ENCODE measurements around the gene LYVE1.

LYVE1 gene

DNA sequence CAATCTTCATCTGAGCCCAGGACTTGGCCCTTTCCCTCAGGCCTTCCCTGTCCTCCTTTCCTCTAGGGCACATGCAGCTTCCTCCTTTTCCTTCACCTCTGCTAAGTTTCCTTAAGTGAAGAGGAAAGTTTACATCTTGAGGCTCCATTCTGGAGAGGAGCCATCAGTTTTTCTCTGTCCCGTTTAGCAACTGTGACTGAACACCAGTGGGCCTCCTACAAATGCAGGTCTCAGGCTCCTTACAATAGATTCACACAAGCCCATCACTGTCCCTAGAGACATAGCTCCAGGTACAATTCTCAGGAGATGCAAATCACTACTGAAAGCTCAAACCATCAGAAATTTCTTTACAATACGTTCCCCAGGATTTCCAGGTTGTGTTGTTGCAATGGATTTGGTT is 23.3 kb upstream of the LYVE1 start:
- DNase-seq: no peak

- no peak for DNase-seq
Measured at GRCh38 chr11:10590218-10590915, 21.9 kb upstream of the LYVE1 start.

GRCh38 chr11:10588904-10589303 is 20.4 kb upstream of the LYVE1 start:
- no peak for DNase-seq

- no peak for DNase-seq
Measured at GRCh38 chr11:10587995-10588394, 19.5 kb upstream of the LYVE1 start.

- no peak for DNase-seq
Measured at GRCh38 chr11:10587388-10587787, 18.9 kb upstream of the LYVE1 start.

DNA sequence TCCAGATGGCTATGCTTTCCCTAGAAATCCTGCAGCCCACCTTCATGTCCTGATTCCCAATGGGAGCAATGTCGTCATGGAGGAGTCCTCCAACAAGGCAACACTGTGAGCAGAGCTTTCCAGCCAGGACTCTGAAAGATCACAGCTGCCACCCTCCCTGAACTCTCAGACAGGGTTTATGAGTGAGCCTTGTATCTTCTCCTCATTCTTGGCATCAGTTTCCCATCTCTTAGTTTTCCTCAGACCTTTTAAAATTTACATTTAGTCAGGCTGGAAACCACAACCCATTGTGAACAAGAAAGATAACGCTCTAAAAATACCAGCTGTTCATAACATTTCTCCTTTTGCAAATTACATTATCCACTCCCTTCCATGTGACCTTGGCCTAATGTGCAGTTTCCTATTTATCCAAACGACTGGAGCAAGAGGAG is 15.6 kb upstream of the LYVE1 start:
- DNase-seq: no peak

DNA sequence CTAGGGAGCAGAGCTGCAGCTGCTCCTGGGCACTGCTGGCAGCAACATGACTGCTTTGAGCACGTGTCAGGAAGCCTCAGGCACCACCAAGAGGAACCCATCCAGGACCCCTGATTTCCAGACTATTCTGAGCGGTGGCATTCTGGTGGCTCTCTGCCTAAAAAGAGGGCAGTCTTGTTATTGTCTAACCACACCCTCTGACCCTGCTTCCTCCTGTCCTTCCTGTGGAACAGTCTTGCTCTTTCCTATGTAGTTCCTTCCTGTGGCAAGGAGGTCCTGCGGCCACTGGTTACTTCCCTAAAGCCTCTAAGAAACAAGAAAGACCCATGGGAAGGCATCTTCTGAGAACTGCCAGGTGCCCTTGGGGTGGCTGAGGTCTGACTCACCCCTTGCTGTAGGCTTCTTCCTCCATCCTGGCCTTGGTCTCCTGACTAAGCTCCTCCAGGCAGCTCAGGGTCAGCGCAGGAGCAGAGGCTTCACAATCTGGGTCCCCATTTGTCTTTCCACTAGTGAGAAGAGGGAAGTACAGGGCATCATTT is 13.1 kb upstream of the LYVE1 start:
- no peak for DNase-seq

DNA sequence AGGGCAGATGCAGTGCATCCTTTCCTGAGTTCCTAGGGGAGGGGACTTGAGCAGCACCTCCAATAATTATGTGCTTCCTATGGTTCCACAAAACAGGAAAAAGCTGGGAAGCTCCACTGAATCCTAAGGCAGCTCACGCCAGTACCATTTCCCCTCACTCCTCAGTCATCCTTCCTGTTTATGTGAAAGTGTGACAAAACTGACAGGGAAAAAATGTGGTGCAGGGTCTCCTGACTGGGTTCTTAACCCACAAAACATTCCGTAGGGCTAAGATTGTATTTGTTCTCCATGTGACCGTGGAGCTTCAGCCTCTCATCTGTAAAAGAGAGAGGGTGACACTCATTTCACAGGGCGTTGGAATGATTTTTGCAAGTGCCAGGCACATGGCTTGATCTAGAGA is 12.2 kb upstream of the LYVE1 start:
- no peak for DNase-seq

DNA sequence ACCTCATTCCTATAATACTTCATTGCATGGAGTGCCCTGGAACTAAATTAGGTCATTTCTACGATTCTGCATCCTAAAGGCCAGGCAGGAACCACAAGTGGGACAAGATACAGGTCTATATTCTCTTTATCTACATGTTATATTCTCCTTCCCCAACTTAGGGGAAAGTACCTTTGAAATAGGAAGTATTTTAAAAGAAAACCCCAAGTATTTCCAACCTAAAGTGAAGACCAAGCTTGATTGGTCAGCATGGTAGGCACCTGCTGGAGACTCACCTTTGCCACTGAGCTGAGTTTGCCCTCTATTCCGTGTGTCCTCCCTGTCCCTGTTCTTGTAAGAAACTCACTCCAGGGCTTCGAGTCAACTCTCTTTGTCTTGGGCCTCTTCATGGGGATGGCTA is 11.2 kb upstream of the LYVE1 start:
- no peak for DNase-seq

GRCh38 chr11:10576035-10576398 is 7.6 kb upstream of the LYVE1 start:
- DNase-seq: no peak

GRCh38 chr11:10575346-10576034 is 7.0 kb upstream of the LYVE1 start:
- no peak for DNase-seq

- DNase-seq: no peak
Measured at GRCh38 chr11:10573556-10573955, 5.1 kb upstream of the LYVE1 start.

DNA sequence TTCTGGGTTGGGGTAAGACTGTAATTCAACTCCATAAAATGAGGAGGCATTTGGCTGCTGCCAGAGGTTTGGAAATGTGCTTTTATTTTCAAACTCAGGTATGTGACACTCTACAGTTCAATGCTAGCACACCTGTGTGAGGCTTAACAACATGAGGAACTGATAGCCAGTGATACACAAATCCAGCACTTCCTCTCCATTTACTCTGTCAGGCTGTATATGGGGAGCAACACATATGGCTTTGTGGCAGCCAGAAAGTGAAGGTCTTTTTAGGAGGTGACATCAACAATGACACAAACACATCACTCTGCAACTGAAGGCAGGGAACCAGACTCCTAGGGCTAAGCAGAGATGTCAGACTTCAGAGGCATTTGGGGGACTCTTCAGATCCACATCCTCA is 4.6 kb upstream of the LYVE1 start:
- DNase-seq: no peak

- no peak for DNase-seq
Measured at GRCh38 chr11:10572533-10572932, 4.1 kb upstream of the LYVE1 start.

GRCh38 chr11:10567446-10567845 is 1.0 kb downstream of the LYVE1 start:
- no peak for DNase-seq

GRCh38 chr11:10566257-10566957 is 2.1 kb downstream of the LYVE1 start:
- no peak for DNase-seq

GRCh38 chr11:10565493-10565892 is 3.0 kb downstream of the LYVE1 start:
- DNase-seq: no peak

DNA sequence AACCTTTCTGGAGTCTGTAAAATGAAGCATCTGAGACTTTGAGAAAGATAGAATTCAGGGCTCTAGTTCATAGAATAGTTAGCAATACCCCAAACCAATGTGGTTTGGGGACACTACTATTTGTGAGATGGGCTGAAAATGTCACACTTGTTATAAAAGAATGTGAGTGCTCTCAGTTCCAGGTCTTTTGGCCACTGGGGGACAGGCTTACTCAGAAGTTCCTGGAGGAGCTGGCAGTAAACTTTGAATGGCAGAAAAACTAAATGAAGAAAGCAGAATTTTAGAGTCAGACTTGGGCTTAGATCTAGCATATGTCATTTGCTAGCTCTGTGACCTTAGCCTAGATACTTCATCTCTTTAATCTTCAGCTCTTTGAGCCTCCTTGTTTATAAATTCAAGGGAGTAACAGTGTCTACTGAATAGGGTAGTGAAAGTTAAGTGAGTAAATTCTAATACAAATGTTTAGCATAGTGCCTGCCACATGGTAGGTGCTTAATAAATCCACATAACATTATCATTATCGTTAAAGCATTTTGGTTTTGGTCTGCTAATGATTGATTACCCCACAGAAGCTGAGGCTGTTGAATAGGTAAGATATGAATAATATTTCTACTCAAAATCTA is 3.7 kb downstream of the LYVE1 start:
- DNase-seq: no peak

DNA sequence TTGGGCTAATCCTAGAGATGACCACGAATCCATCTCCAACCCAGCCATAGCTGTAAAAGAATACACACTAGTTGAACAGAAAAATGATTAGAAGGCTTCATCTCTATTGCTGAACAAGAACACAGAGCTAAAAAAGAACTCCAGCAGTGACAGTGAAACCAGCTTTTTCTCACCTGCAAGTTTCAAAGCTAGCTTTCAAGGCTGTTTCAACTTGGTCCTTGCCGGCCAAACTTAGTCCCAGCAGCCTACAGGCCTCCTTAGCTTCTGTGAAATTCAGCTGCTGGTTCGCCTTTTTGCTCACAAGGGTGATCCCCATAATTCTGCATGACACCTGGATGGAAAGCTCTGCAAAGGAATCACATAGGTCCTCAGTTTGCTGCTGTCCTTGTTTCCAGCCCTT is 4.4 kb downstream of the LYVE1 start:
- DNase-seq: no peak

- DNase-seq: no peak
Measured at GRCh38 chr11:10561947-10562346, 6.5 kb downstream of the LYVE1 start.

DNA sequence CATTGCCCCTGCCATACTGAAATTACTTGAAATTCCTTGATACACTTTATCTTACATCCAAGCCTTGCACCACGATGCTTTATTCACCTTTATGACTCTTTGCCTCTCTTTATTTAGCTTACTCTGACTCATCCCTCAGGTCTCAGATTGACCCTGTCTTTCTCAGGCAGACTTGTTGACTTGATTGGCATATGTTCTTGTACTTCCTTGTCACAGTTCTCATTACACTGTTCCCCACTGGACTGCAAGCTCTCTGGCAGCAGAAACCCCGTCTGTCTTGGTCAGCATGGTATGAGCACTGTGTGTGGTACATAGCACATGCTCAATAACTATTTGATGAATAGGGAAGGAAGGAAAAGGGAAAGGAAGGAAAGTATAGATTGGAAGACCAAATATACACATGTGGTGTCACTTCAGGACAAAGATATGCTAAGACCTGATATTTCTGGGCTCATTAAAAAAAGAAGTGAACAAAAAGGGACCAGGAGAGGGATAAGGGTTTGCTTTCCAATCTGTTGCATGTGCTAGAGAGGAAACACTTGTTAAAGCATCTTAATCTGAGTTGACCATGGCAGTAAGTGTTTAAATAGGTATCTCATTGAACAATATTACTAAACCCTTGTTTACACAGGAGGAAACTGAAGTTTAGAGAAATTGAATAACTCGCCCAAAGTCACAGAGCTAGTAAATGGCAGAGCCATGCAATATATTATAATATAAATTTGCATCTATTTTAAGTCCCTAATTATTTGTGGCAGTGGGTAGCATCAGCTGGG is 7.2 kb downstream of the LYVE1 start:
- DNase-seq: no peak

DNA sequence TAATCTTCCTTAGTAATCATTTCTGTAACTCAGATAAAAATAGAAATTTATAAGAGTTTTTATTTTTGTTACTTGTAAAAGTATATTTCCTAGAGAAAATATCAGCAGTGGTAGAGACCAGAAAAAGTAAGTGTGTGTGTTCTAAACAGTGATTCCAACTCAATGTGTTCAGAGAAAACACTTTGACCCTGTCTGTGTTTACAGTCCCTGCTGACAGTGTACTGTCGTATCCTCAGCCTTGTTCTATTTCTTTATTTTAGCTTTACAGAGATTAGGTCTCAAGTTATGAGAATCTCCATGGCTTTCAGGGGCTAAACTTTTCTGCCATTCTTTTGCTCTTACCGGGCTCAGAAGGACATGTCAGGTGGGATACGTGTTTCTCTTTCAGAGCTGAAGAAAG is 10.2 kb downstream of the LYVE1 start:
- no peak for DNase-seq

- no peak for DNase-seq
Measured at GRCh38 chr11:10556590-10556989, 11.9 kb downstream of the LYVE1 start.
